HG03575 (cell line): ENCODE results near the gene CDC34.

ENCODE experiments used
- ATAC-seq: cut with Tn5 transposase; IDR thresholded peaks from one replicate; pipeline ENCODE4 v1.9.1; 2021; ENCODE audit not compliant: unreplicated experiment, insufficient number of reproducible peaks, low FRiP score; ENCODE audit errors: extremely low read depth

Gene CDC34

DNA sequence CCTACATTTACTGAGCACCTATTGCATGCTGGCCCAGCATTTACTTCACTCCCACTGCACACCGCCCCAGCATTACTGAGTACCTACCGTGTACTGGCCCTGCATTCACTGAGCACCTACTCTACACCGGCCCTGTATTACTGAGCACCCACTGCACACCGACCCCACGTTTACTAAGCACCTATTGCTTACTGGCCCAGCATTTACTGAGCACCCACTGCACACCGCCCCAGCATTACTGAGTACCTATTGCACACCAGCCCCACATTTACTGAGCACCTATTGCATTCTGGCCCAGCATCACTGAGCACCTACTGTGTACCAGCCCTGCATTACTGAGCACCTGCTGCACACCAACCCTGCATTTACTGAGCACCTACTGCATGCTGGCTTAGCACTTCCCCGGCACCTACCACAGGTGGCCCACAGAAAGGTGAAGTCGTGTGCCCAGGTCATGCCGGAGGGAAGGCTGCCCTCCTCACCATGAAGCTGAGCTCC, 17.3 kb upstream of the CDC34 start:
- ATAC-seq, result no peak

DNA sequence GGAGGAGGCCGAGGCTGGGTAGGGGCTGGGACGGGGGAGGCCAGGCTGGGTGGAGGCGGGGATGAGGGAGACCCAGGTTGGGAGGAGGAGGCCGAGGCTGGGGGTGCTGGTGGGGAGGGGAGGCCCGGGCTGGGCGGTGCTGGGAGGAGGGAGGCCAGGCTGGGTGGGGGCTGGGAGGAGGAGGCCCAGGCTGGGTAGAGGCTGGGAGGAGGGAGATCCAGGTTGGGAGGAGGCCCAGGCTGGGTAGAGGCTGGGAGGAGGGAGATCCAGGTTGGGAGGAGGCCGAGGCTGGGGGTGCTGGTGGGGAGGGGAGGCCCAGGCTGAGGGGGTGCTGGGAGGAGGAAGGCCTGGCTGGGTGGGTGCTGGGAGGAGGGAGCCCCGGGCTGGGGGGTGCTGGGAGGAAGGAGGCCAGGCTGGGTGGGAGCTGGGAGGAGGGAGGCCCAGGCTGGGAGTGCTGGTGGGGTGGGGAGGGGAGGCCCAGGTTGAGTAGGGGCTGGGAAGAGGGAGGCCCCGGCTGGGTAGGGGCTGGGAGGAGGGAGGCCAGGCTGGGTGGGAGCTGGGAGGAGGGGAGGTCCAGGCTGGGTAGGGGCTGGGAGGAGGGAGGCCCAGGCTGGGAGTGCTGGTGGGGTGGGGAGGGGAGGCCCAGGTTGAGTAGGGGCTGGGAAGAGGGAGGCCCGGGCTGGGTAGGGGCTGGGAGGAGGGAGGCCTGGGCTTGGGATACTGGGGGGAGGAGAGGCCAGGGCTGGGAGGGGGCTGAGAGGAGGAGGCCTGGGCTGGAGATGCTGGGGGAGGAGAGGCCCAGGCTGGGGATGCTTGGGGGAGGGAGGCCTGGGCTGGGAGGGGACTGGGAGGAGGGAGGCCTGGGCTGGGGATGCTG, 13.6 kb upstream of the CDC34 start:
- no peak for ATAC-seq

DNA sequence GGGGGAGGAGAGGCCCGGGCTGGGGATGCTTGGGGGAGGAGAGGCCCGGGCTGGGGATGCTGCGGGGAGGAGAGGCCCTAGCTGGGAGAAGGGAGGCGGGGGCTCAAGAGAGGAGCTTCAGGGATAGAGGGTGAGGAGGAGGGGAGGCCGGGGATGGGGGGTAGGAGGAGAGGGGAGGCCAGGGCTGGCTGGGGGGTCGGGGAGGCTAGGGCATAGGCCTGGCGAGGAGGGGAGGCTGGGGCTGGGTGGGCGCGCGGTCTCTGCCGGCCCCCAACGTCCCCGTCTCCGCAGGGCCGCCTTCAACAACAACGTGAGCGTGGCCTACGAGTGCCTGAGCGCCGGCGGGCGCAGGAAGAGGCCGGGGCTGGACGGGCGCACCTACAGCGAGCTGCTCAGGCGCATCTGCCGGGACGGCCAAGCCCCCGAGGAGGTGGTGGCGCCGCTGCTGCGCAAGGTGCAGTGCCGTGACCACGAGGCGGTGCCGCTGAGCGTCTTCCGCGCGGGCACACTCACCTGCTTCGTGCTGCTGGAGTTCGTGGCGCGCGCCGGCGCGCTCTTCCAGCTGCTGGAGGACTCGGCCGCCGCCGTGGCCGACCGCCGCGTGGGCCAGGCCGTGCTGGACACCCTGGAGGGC, 12.8 kb upstream of the CDC34 start:
- ATAC-seq, result no peak

DNA sequence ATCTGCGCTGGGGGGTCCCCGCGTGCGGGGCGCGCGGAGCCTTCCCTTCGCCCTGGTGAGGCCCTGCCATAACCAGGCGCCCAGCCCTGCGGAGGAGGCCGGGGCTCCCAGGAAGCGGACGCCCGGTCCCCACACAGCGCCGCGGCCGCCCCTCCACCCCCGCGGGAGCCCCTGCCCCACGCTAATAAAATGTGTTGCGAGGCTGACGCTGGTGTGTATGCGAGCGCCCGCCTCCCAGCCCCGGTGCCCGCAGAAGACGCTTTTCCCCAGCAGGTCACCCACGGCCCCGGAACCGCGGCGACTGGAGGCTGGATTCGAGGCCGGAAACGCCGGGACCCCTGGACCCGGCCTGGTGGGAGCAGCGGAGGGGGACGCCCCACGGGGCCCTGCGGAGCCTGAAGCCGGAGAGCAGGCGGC, 12.1 kb upstream of the CDC34 start:
- no peak for ATAC-seq

- no peak for ATAC-seq
These were observed 8.8 kb upstream of the CDC34 start for GRCh38 chr19:522726-523125.

- ATAC-seq, result no peak
These were observed 7.4 kb upstream of the CDC34 start for GRCh38 chr19:524062-524674.

DNA sequence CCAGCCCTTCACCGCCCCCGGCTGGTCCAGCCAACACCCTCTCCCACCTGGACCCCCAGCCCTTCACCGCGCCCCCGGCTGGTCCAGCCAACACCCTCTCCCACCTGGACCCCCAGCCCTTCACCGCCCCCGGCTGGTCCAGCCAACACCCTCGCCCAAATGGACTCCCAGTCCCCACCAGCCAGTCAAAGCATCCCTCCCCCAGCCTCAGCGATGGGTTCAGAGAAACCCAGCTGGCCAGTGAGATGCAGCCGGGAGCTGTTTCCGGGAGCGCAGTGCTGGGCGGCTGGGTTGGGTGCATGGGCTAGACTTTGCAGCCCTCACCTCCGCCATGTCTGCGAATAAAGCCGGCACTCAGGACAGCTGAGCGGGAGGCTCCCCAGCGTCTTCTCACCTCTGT, 6.5 kb upstream of the CDC34 start:
- ATAC-seq, result no peak

- ATAC-seq, result no peak
These were observed 5.6 kb upstream of the CDC34 start for GRCh38 chr19:525857-526419.

DNA sequence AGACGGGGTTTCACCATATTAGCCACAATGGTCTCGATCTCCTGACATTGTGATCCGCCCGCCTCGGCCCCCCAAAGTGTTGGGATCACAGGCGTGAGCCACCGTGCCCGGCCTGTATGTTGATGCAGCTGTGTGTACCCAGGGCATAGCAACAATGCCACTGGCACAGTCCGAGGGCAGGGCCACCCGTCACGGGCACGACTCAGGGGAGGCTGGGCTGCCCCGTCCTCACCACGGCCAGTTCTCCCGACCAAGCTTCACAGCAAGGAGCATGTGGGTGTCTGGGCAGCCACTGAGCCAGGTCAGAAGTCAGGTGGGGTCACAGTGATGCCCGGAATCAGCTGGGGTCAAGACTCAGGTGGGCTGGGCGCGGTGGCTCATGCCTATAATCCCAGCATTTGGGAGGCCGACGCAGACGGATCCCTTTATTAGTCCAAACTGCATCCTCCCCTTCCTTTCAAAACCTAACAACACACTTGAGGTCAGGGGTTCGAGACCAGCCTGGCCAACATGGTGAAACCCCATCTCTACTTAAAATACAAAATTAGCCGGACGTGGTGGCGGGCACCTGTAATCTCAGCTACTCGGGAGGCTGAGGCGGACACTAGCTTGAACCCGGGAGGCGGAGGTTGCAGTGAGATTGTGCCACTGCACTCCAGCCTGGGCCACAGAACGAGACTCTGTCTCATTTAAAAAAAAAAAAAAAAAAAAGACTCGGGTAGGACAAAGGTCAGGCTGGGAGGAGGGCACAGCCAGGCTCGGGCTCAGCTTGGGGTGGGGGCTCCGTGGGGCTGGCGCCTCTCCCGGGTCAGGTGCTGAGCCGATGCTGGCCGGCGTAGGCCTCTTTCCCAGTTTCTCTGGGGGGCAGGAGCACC, 1.2 kb upstream of the CDC34 start:
- no peak for ATAC-seq

GRCh38 chr19:531009-531752, 379 bp upstream of the CDC34 start:
- no peak for ATAC-seq

DNA sequence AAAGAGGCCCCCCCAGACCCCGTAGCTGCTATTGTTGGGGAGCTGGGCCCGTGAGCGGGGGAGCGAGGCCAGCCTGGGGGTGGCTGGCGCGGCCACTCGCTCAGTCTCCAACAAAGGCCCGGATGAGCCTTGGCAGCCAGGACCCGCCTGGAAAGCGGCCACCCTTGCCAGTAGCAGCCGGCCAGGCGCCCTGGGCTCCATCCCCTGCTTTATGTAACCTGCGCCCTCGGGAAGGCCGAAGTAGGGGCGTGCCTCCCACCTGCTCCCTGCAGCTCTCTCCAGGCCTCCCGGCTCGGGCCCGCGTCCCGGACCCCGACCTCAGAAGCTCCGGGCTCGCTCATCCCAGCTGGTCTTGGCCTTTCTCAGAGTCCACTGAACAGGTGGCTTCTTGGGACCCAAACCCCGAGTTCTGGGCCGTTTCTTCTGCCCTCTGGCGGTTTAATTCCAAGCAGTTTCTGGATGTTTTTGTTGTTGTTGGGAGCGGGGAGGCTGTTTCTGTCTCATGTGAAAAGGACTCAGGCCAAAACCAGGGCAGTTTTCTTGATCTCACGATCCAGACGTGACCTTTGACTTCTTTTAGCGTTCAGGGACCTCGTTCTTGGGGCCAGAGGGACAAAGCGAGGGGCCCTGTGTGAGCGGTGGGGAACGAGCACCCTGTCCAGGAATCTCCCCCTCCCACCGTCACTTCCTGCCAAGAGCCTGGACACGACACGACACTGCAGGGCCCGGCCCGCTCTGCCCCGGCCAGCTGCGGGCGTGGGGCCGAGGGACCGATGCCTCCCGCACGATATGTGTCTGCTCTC, 1.2 kb downstream of the CDC34 start:
- ATAC-seq, result no peak

GRCh38 chr19:533364-534058, 2.0 kb downstream of the CDC34 start:
- ATAC-seq, result no peak

DNA sequence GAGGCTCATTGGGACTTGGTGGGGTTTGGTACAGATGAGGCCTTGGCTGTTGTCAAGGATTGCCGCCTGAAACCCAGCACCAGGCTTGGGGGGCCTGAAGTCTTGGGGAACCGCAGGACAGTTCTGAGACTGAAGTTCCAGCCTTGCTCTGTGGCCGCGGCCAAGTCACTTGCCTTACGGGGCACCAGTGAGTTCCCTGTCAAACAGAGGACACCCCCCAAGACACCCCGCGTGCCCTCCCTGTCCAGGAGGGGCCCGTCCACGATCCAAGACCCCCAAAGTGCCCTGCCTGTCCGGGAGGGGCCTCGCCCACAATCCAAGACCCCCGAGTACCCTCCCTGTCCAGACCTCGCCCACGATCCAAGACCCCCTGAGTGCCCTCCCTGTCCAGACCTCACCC, 2.5 kb downstream of the CDC34 start:
- no peak for ATAC-seq

GRCh38 chr19:535017-535835, 3.7 kb downstream of the CDC34 start:
- ATAC-seq, result no peak

GRCh38 chr19:536031-536880, 4.7 kb downstream of the CDC34 start:
- ATAC-seq, result no peak
